ENCODE data around the gene PTPRK. TPM values are rescaled to one million over a fixed set of nuclear protein-coding genes. Genes with fewer than 3 reads are reported as not detected.
"Not testable (repeated sequence)": the region's sequence is repeated elsewhere in the genome, so short reads cannot be mapped to it uniquely, and the experiment has no call there.

The PTPRK gene
- total and polyA plus RNA-seq, 4 donors = 8.2 to 224 (median 42.9) TPM

GRCh38 chr6:127996925-127997324 is 523.5 kb downstream of the PTPRK start:
- Histone ChIP-seq H3K27me3 (ENCODE audit: control insufficient read depth in 3 of 3, insufficient read depth in 3 of 3, low read length in 2 of 3) (no peaks in the 10 kb centered on the region), H3K4me1 (ENCODE audit: control insufficient read depth in 5 of 5, insufficient read depth in 5 of 5, low read length in 5 of 5) (no peaks in the 10 kb centered on the region), H3K36me3 (ENCODE audit: control insufficient read depth in 4 of 4, insufficient read depth in 4 of 4, low read length in 4 of 4) (peaks cover 0 to 5% (median 1%) of the 10 kb centered on the region in 4 donors), H3K4me3 (no peak overlapping the region), H3K9me3 (ENCODE audit: control insufficient read depth in 4 of 4, insufficient read depth in 3 of 4, low read length in 3 of 4) (no peaks in the 10 kb centered on the region), H3K27ac (ENCODE audit: low read depth in 1 of 2, low read length in 1 of 2) (no peak overlapping the region), H3K9ac (ENCODE audit: insufficient read depth in 1 of 2, low read length in 2 of 2) (no peak overlapping the region)
- DNase-seq (no peak), ATAC-seq (ENCODE audit: insufficient read depth, low FRiP score) (no peak)
- WGBS, 2 donors = 83 to 90% methylated on average over 3 of the region's 3 CpGs
- TF ChIP-seq CTCF (IDR thresholded peaks at IDR 0.05; ENCODE audit: control extremely low read depth, extremely low read depth) = no peak

GRCh38 chr6:127992144-127992543 is 528.3 kb downstream of the PTPRK start:
- 83 to 94% methylated on average over 1 of the region's 1 CpG for WGBS, 2 donors
- H3K27ac ChIP-seq (ENCODE audit: low read depth in 1 of 2, low read length in 1 of 2) = no peak overlapping the region
- H3K4me3 ChIP-seq = no peak overlapping the region
- no peaks in the 10 kb centered on the region for H3K27me3 ChIP-seq (ENCODE audit: control insufficient read depth in 3 of 3, insufficient read depth in 3 of 3, low read length in 2 of 3)
- H3K9me3 ChIP-seq (ENCODE audit: control insufficient read depth in 4 of 4, insufficient read depth in 3 of 4, low read length in 3 of 4) = no peaks in the 10 kb centered on the region
- H3K36me3 ChIP-seq (ENCODE audit: control insufficient read depth in 4 of 4, insufficient read depth in 4 of 4, low read length in 4 of 4) = peaks cover 0 to 7% (median 3%) of the 10 kb centered on the region in 4 donors
- H3K4me1 ChIP-seq (ENCODE audit: control insufficient read depth in 5 of 5, insufficient read depth in 5 of 5, low read length in 5 of 5) = no peaks in the 10 kb centered on the region
- DNase-seq (no peak), ATAC-seq (ENCODE audit: insufficient read depth, low FRiP score) (no peak)
- H3K9ac ChIP-seq (ENCODE audit: insufficient read depth in 1 of 2, low read length in 2 of 2) = no peak overlapping the region
- TF ChIP-seq CTCF (IDR thresholded peaks at IDR 0.05; ENCODE audit: control extremely low read depth, extremely low read depth) = no peak

DNA sequence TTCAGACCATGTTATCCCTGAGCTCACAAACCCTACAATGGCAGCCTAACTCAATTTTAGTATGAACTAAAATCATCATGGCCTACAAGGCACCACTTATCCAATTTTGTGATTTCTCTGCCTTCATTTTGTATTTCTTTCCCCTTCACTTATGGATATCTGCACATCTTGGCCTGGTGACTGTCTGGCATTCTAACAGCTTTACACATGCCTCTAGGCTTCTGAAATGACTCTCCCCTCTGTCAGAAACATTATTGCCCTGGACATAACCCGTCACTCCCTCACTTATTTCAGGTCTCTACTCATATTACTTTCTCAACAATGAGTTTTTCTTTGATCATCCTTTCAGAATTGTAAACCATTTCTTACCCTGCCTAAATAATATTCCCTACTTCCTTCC is 530.3 kb downstream of the PTPRK start:
- peaks cover 0 to 11% (median 4%) of the 10 kb centered on the region in 4 donors for H3K36me3 ChIP-seq (ENCODE audit: control insufficient read depth in 4 of 4, insufficient read depth in 4 of 4, low read length in 4 of 4)
- H3K4me3 ChIP-seq = no peak overlapping the region
- H3K27ac ChIP-seq (ENCODE audit: low read depth in 1 of 2, low read length in 1 of 2) = no peak overlapping the region
- ATAC-seq (ENCODE audit: insufficient read depth, low FRiP score) (no peak), DNase-seq (no peak)
- H3K9me3 ChIP-seq (ENCODE audit: control insufficient read depth in 4 of 4, insufficient read depth in 3 of 4, low read length in 3 of 4) = no peaks in the 10 kb centered on the region
- TF ChIP-seq CTCF (IDR thresholded peaks at IDR 0.05; ENCODE audit: control extremely low read depth, extremely low read depth) = no peak
- H3K4me1 ChIP-seq (ENCODE audit: control insufficient read depth in 5 of 5, insufficient read depth in 5 of 5, low read length in 5 of 5) = no peaks in the 10 kb centered on the region
- H3K9ac ChIP-seq (ENCODE audit: insufficient read depth in 1 of 2, low read length in 2 of 2) = no peak overlapping the region
- H3K27me3 ChIP-seq (ENCODE audit: control insufficient read depth in 3 of 3, insufficient read depth in 3 of 3, low read length in 2 of 3) = no peaks in the 10 kb centered on the region
- WGBS, 2 donors = 79 to 98% methylated on average over 1 of the region's 1 CpG

DNA sequence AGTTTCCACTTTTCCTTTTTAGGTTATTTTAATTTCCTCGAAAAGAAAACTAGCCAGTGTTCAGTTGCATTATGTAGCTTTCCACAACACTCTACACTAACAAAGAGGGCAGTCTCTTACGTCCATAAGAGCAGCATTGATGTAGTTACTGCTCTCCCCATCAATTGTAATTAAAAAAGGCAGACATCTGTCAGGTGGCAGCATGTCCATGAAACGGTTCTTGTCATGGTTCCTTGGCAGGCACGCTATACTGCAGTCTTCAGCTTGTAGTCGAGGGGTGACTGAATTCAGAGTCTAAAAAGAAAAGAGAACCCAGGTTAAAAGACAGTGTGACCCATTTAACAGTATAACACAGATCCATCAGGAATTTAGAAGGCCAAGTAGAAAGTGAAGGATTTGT is 539.4 kb downstream of the PTPRK start:
- H3K9me3 ChIP-seq (ENCODE audit: control insufficient read depth in 4 of 4, insufficient read depth in 3 of 4, low read length in 3 of 4) = no peaks in the 10 kb centered on the region
- H3K27ac ChIP-seq (ENCODE audit: low read depth in 1 of 2, low read length in 1 of 2) = no peak overlapping the region
- peaks cover 9 to 31% (median 19%) of the 10 kb centered on the region in 4 donors for H3K36me3 ChIP-seq (ENCODE audit: control insufficient read depth in 4 of 4, insufficient read depth in 4 of 4, low read length in 4 of 4)
- no peak overlapping the region for H3K4me3 ChIP-seq
- no peaks in the 10 kb centered on the region for H3K27me3 ChIP-seq (ENCODE audit: control insufficient read depth in 3 of 3, insufficient read depth in 3 of 3, low read length in 2 of 3)
- 89 to 93% methylated on average over 5 of the region's 5 CpGs for WGBS, 2 donors
- H3K9ac ChIP-seq (ENCODE audit: insufficient read depth in 1 of 2, low read length in 2 of 2) = no peak overlapping the region
- no peaks in the 10 kb centered on the region for H3K4me1 ChIP-seq (ENCODE audit: control insufficient read depth in 5 of 5, insufficient read depth in 5 of 5, low read length in 5 of 5)
- no peak for TF ChIP-seq CTCF (IDR thresholded peaks at IDR 0.05; ENCODE audit: control extremely low read depth, extremely low read depth)
- no peak for ATAC-seq (ENCODE audit: insufficient read depth, low FRiP score)
- DNase-seq = no peak

DNA sequence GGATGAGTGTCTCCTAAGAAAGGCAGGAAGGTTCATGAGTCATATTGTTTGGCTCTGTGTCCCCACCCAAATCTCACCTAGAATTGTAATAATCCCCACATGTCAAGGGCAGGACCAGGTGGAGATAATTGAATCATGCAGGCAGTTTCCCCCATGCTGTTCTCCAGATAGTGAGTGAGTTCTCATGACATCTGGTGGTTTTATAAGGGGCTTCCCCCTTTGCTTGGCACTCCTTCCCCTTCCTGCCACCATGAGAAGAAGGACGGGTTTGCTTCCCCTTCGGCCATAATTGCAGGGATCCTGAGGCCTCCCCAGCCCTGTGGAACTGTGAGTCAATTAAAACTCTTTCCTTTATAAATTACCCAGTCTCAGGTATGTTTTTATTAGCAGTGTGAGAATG is 542.2 kb downstream of the PTPRK start:
- not testable (repeated sequence) for H3K27me3 ChIP-seq (ENCODE audit: control insufficient read depth in 3 of 3, insufficient read depth in 3 of 3, low read length in 2 of 3); H3K4me1 ChIP-seq (ENCODE audit: control insufficient read depth in 5 of 5, insufficient read depth in 5 of 5, low read length in 5 of 5); H3K9ac ChIP-seq (ENCODE audit: insufficient read depth in 1 of 2, low read length in 2 of 2); H3K27ac ChIP-seq (ENCODE audit: low read depth in 1 of 2, low read length in 1 of 2); DNase-seq; ATAC-seq (ENCODE audit: insufficient read depth, low FRiP score); H3K9me3 ChIP-seq (ENCODE audit: control insufficient read depth in 4 of 4, insufficient read depth in 3 of 4, low read length in 3 of 4); H3K4me3 ChIP-seq
- peaks cover 10 to 32% (median 20%) of the 10 kb centered on the region in 4 donors for H3K36me3 ChIP-seq (ENCODE audit: control insufficient read depth in 4 of 4, insufficient read depth in 4 of 4, low read length in 4 of 4)
- 27 to 70% methylated on average over 2 of the region's 2 CpGs for WGBS, 2 donors

All from lung (tissue), 12 donors.